Endothelial cell (in vitro differentiated cells): ENCODE results near the gene ARHGEF2. TPM values are rescaled to one million over a fixed set of nuclear protein-coding genes. Genes with fewer than 3 reads are reported as not detected.

Experiments
- DNase-seq: peaks from one replicate; pipeline ENCODE4 v3.0.0; 2021; ENCODE audit warnings: low spot score
- H3K27ac Mint-ChIP-seq: one replicate; pipeline ENCODE4 v1.8.0; 2021; ENCODE audit warnings: mixed read lengths, inconsistent platforms; ENCODE audit not compliant: unreplicated experiment
- H3K27me3 Mint-ChIP-seq: one replicate; pipeline ENCODE4 v1.8.0; 2021; ENCODE audit warnings: mild to moderate bottlenecking, moderate library complexity, mixed read lengths, inconsistent platforms; ENCODE audit not compliant: unreplicated experiment
- H3K36me3 Mint-ChIP-seq: one replicate; pipeline ENCODE4 v1.8.0; 2021; ENCODE audit warnings: mild to moderate bottlenecking, low read depth, mixed read lengths, inconsistent platforms; ENCODE audit not compliant: unreplicated experiment
- H3K4me1 Mint-ChIP-seq: one replicate; pipeline ENCODE4 v1.8.0; 2021; ENCODE audit warnings: mild to moderate bottlenecking, mixed read lengths, inconsistent platforms; ENCODE audit not compliant: unreplicated experiment
- H3K4me3 Mint-ChIP-seq: one replicate; pipeline ENCODE4 v1.8.0; 2021; ENCODE audit warnings: mild to moderate bottlenecking, mixed read lengths, inconsistent platforms; ENCODE audit not compliant: unreplicated experiment
- H3K9me3 Mint-ChIP-seq: one replicate; pipeline ENCODE4 v1.8.0; 2021; ENCODE audit warnings: mixed read lengths, inconsistent platforms; ENCODE audit not compliant: unreplicated experiment
- microRNA-seq: library from miRNA; unstranded; fragments of <30 nt; microRNA quantifications from one replicate; pipeline ENCODE4, GENCODE V29; 2020; ENCODE audit not compliant: unreplicated experiment
- total RNA-seq: library from RNA; stranded (reverse); fragmentation: NEBNext Ultra II Directional; extraction: Animal tissue kit (Norgen Biotek cat#: 25700); gene quantifications from one replicate; pipeline ENCODE4 v1.2.1, GENCODE V29; 2021; ENCODE audit not compliant: unreplicated experiment
- TF ChIP-seq, protein P1 (sequence below): fragments of 200-600 bp; sonication (generic); IDR thresholded peaks from one replicate; pipeline ENCODE4 v1.5.0; 2021; ENCODE audit warnings: antibody characterized with exemption; ENCODE audit not compliant: unreplicated experiment

ARHGEF2 gene
- total RNA-seq, 1 donor from 2014 or later, result 244 TPM

DNA sequence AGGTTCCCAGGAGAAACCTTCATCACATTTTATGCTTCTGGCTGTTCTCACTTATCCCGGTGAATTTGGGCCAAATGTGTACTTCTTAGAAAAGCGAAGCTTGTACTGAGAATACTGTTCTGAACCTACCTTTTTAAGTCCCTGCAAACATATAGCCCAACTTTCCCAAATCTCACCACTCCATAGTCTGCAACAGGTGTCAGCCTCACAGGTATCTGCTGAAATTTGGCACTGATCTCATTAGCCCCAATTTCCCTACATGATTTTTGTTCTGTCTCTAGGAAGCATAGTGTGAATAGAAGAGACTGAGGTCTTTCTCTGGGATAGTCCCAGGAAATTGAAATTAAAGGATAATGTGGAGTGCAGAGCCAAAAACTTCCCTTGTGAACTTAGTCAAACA lies 78.7 kb downstream of the ARHGEF2 start:
- Mint-ChIP-seq H3K27ac (no peak overlapping the region), H3K27me3 (peaks cover 2% of the 10 kb centered on the region), H3K36me3 (peaks cover 34% of the 10 kb centered on the region), H3K9me3 (no peaks in the 10 kb centered on the region), H3K4me1 (no peaks in the 10 kb centered on the region), H3K4me3 (no peak overlapping the region)
- TF ChIP-seq, protein P1, sequence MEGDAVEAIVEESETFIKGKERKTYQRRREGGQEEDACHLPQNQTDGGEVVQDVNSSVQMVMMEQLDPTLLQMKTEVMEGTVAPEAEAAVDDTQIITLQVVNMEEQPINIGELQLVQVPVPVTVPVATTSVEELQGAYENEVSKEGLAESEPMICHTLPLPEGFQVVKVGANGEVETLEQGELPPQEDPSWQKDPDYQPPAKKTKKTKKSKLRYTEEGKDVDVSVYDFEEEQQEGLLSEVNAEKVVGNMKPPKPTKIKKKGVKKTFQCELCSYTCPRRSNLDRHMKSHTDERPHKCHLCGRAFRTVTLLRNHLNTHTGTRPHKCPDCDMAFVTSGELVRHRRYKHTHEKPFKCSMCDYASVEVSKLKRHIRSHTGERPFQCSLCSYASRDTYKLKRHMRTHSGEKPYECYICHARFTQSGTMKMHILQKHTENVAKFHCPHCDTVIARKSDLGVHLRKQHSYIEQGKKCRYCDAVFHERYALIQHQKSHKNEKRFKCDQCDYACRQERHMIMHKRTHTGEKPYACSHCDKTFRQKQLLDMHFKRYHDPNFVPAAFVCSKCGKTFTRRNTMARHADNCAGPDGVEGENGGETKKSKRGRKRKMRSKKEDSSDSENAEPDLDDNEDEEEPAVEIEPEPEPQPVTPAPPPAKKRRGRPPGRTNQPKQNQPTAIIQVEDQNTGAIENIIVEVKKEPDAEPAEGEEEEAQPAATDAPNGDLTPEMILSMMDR, result no peak
- DNase-seq, result no peak

DNA sequence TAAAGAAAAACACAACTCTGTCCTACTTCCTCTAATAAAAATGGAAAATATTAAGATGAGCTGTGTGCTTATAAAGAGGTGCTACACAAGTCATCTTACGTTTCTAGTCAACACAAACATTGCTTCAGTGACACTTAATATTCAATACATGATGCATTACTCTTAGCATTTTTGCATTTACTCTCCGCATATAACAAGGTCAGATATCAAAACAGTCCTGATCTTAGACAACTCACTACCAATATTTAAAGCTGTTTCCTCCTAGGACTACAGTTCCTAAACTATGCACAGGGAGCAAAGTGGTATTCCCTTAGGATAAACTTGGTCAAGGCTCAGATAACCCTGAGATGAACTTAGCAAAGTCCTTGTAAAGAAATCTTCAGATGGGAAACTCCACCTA lies 79.5 kb downstream of the ARHGEF2 start:
- peaks cover 2% of the 10 kb centered on the region for H3K27me3 Mint-ChIP-seq
- no peak overlapping the region for H3K27ac Mint-ChIP-seq
- no peaks in the 10 kb centered on the region for H3K4me1 Mint-ChIP-seq
- DNase-seq, result no peak
- H3K4me3 Mint-ChIP-seq, result peak overlapping the region; percentile 21
- H3K36me3 Mint-ChIP-seq, result peaks cover 27% of the 10 kb centered on the region
- H3K9me3 Mint-ChIP-seq, result no peaks in the 10 kb centered on the region
- TF ChIP-seq, protein P1, result no peak

DNA sequence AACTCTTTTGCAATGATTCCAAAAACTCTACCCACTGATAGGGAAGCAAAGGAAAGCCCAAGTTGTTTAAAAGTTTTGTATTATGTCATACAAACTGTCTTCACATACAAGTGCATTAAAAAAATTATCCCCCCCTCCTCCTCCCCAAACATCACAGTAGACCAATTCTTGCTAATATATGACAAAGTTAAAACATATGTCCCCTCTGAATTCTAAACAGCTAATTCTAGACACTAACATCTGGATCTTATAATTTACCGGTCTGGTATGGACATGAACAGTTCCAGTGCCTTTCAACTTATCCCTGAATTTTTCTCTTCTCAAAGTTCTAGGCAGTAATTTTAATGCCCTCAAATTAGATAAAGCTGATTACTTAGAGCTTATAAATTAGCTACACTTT lies 80.6 kb downstream of the ARHGEF2 start:
- H3K4me3 Mint-ChIP-seq, result peak overlapping the region; percentile 56
- H3K9me3 Mint-ChIP-seq, result no peaks in the 10 kb centered on the region
- H3K27me3 Mint-ChIP-seq, result peaks cover 2% of the 10 kb centered on the region
- peaks cover 27% of the 10 kb centered on the region for H3K36me3 Mint-ChIP-seq
- TF ChIP-seq, protein P1, result no peak
- DNase-seq, result no peak
- H3K27ac Mint-ChIP-seq, result no peak overlapping the region
- H3K4me1 Mint-ChIP-seq, result peaks cover 7% of the 10 kb centered on the region

Small RNA genes within 50 kb of the gene (microRNA-seq; reads per million reads assigned to microRNA genes)
- 1.2 reads per million, percentile 17 among the genes with 10 or more reads in this experiment for gene MIR6738

Other genes starting within 250 kb of the ARHGEF2 start
- 72.7 TPM for gene GON4L, start 121.3 kb downstream of the ARHGEF2 start, total RNA-seq
- gene SYT11, start 119.0 kb downstream of the ARHGEF2 start, total RNA-seq, result 15.4 TPM
- gene RIT1, start 67.2 kb downstream of the ARHGEF2 start, total RNA-seq, result 69.2 TPM
- 42.6 TPM for gene KHDC4, start 44.1 kb downstream of the ARHGEF2 start, total RNA-seq
- not detected for gene RXFP4, start 36.9 kb downstream of the ARHGEF2 start, total RNA-seq
- 340 TPM for gene SSR2, start 42.4 kb upstream of the ARHGEF2 start, total RNA-seq
- 47.6 TPM for gene UBQLN4, start 75.3 kb upstream of the ARHGEF2 start, total RNA-seq
- gene LAMTOR2, start 76.2 kb upstream of the ARHGEF2 start, total RNA-seq, result 82.4 TPM
- gene RAB25, start 82.6 kb upstream of the ARHGEF2 start, total RNA-seq, result 1.6 TPM
- gene MEX3A, start 103.9 kb upstream of the ARHGEF2 start, total RNA-seq, result 63.9 TPM
- gene LMNA, start 136.2 kb upstream of the ARHGEF2 start, total RNA-seq, result 35.8 TPM
- 2.2 TPM for gene SEMA4A, start 175.0 kb upstream of the ARHGEF2 start, total RNA-seq
- gene SLC25A44, start 215.6 kb upstream of the ARHGEF2 start, total RNA-seq, result 22.0 TPM
- 51.4 TPM for gene PMF1, start 234.5 kb upstream of the ARHGEF2 start, total RNA-seq